Glomerular endothelial cell (primary cell): ENCODE data around the gene PLEKHD1. TPM values are rescaled to one million over a fixed set of nuclear protein-coding genes. Genes with fewer than 3 reads are reported as not detected.

Experiments used
- DNase-seq: peaks from one replicate; pipeline ENCODE4 v3.0.0-alpha.2; 2011; ENCODE audit warnings: low read depth, low spot score; ENCODE audit errors: extremely low read depth
- total RNA-seq: library from RNA; depleted of rRNA; stranded (reverse); fragments of >200 nt; gene quantifications from 2 replicates; pipeline ENCODE4 v1.2.3, GENCODE V29; 2015

PLEKHD1 gene
- total RNA-seq, 1 donor from 2014 or later, result 0.18 TPM

GRCh38 chr14:69547701-69548348 lies 63.3 kb downstream of the PLEKHD1 start:
- no peak for DNase-seq

DNA sequence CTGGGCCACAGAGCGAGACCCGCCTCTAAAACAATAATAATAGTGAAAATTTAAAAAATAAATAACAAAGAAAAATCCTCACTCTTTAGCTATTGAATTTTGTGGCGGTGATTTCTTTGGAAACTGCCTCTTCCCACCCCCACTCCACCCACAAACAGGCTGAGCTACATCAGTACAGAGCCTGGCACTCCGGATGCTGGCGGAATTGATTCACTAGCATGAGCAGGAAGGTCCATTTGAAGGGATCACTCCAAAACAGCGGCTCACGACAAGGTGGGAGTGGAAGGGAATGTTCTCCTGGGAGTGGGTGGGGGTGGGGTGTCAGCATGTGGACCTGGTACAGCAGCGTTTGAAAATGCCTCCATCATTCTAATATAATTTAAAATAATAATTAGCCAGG lies 64.0 kb downstream of the PLEKHD1 start:
- DNase-seq, result no peak

- no peak for DNase-seq
These were observed 67.0 kb downstream of the PLEKHD1 start for GRCh38 chr14:69551511-69551910.

DNA sequence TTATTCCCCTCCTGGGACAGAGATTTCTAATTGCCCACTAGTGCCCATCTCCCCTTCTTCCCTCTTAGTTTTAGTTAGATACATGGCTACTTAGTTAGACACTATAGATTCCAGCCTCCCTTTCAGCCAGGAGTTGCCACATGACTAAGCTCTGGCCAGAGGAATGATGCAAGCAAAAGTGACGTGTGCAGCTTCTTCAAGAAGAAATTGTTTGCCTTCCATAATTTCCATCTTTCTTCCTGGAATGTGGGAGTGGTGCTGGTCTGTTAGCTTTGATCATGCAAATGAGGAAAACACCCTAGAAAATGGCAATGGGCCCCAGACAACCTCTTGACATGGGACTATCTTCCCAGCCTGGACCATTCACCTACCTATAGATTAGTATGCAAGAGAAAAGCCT lies 68.7 kb downstream of the PLEKHD1 start:
- no peak for DNase-seq

GRCh38 chr14:69554500-69554899 lies 70.0 kb downstream of the PLEKHD1 start:
- no peak for DNase-seq

DNA sequence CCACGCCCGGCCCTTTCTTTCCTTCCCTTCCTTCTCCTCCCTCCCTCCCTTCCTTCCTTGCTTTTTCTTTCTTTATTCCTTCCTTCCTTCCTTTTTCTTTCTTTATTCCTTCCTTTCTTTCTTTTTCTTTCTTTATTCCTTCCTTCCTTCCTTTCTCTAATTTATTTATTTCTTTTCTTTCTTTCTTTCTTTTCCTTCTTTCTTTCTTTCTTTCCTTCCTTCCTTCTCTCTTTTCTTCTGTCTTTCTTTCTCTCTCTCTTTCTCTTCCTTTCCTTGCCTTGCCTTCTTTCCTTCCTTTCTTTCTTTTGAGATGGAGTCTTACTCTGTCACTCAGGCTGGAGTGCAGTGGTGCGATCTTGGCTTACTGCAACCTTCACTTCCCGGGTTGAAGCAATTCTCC lies 74.2 kb downstream of the PLEKHD1 start:
- DNase-seq, result no peak

DNA sequence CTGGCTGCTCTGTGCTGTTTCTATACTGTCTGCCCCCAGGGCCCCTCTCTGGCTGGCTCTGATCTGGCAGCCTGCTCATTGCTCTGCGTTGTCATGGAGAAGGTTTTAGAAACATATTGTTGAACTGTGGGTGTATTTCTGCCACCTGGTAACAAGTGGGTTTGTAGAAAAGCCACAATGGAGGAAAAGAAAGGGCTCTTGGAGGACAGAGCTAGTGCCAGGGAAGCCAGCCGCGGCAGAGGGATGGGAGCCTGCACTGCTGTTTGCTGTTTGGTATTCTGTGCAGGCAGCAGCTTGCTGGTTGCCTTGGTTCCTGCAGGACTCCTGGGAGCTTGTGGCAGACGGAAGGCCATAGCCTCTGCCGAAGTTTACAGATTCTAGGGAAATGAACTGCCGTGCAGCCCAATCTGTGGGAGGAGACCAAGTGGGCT lies 75.1 kb downstream of the PLEKHD1 start:
- DNase-seq, result no peak

GRCh38 chr14:69560826-69561225 lies 76.3 kb downstream of the PLEKHD1 start:
- no peak for DNase-seq

- DNase-seq, result no peak
These were observed 77.4 kb downstream of the PLEKHD1 start for GRCh38 chr14:69561893-69562292.

DNA sequence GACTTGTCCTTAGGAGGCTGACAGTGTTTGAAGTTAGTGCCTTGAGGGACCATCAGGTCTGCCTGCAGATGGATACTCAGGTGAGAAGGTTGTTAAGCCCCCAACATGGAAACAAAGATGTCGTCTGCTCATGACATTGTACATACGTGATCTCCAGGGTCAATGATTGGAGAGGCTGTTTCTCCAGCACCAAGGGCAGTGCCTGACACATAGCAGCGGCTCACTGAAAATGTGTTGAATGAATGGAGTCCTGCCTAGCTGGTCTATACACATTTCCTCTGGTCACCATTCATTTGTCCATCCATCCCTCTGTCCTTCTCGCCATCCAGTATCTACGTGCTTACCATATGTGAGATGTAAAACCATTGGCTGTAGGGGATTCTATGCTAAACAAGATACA lies 83.0 kb downstream of the PLEKHD1 start:
- no peak for DNase-seq

- no peak for DNase-seq
These were observed 85.3 kb downstream of the PLEKHD1 start for GRCh38 chr14:69569859-69570258.

DNA sequence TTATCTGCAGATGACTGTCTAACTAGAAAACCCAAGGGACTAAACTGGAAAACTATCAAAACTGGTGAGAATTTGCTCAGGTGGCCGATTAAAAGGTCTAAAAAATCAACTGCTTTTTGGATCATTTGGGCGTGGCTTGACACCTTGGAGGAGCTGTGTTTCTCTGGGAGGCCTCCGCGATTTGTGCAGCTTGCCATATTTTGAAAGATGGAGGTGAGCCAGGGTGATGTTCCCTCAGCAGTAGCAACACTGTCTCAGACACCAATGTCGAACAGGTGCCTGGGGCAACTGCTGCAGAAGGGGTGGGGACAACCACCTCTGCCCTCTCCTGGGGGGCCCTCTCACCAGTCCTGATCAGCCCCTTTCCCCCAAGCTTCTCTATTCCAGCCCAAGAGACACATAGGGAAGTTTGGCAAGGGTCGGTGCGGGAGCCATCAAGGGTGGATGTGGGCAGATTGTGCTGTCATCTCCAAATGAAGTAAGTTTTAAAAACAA lies 86.4 kb downstream of the PLEKHD1 start:
- DNase-seq, result no peak

GRCh38 chr14:69571449-69572029 lies 87.0 kb downstream of the PLEKHD1 start:
- no peak for DNase-seq

- no peak for DNase-seq
These were observed 87.7 kb downstream of the PLEKHD1 start for GRCh38 chr14:69572030-69572840.

- no peak for DNase-seq
These were observed 88.3 kb downstream of the PLEKHD1 start for GRCh38 chr14:69572841-69573135.

- DNase-seq, result no peak
These were observed 88.8 kb downstream of the PLEKHD1 start for GRCh38 chr14:69573205-69573830.

DNA sequence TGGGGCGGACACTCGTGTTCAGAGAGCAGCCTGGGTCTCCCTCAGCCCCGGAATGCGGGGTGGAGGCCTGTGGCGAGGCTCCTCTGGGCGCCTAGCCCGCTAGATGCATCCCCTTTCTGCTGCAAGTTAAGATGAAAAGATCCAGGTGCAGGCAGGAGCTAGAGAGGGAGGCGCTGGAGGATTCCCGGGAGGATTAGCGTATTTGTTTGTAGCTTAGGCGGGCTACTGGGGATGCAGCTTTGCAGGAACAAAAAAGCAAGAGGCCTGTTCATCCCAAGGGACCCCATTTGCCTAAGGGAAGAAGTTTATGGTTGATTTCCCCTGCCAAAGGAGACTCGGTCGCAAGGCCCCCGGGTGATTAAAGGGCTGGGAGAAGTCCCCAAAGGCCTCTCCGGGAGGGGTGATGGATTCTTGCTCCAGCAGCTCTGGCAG lies 89.3 kb downstream of the PLEKHD1 start:
- DNase-seq, result no peak

DNA sequence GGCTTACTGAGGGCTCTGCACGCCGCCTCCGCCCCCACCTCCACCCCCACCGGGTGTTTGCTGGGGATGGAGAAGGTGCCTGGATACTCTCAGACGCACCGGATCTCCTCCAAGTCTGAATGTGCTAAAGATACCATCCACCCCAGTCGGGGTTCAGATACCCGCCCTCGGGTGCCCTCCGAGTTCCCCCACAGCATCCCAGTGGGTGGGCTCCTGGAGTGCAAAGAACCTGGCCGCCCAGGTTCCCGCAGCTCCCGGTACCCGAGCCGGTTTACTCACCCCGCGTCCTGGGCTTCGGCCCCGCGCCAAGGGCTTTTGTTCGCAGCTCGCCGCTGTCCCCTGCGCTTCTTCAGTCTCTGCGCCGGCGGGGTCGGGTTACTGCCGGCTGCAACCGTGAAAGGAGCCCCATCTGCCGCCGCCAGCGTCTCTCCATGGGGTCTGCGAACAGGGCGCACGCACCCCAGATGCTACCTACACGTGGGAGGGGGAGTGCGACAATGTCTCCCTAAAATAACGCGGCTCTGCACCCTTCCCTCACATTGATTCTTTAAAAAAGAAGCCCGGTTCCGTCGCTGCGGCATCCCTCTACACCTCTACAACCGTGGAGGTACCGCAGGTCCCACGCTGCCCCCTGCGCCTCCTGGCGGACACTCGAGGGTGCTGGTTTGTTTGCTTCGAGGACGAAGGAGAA lies 89.9 kb downstream of the PLEKHD1 start, which contains the start of gene CCDC177:
TSS of gene CCDC177 (minus strand) at position 609 of the 691 bp plus-strand sequence. CDS start 1,249 bp downstream, outside the sequence.
- no peak for DNase-seq

DNA sequence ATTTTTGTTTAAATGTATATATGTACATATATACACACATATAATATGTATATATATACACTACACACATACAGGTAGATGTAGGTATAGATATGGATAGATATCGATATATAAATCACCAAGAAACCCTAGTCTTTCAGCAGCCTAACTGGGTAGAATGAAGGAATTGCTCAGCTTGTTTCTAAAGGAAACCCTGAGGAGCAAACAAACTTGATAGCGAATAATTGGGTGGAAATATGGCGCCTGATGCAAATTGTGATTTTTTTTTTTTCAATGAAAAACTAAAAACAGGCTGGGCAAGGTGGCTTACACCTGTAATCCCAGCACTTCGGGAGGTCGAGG lies 90.4 kb downstream of the PLEKHD1 start:
- no peak for DNase-seq

- no peak for DNase-seq
These were observed 94.9 kb downstream of the PLEKHD1 start for GRCh38 chr14:69579476-69579875.
